Measurements from ENCODE around the gene KRT32. TPM values are rescaled to one million over a fixed set of nuclear protein-coding genes. Genes with fewer than 3 reads are reported as not detected.

The KRT32 gene
- total RNA-seq, 1 donor from 2014 or later, result not detected

GRCh38 chr17:41468346-41468745, 1.2 kb upstream of the KRT32 start:
- no peak overlapping the region for H3K4me3 Mint-ChIP-seq (ENCODE audit: unreplicated experiment)
- TF ChIP-seq CTCF (IDR thresholded peaks at IDR 0.05), result no peak
- H3K36me3 Mint-ChIP-seq (ENCODE audit: low read depth), result peaks cover 10% of the 10 kb centered on the region
- no peak overlapping the region for H3K27ac Mint-ChIP-seq (ENCODE audit: unreplicated experiment)
- DNase-seq (ENCODE audit: low spot score), result no peak
- H3K9me3 Mint-ChIP-seq (ENCODE audit: low read depth), result peaks cover 29% of the 10 kb centered on the region
- H3K4me1 Mint-ChIP-seq (ENCODE audit: low read depth), result peaks cover 13% of the 10 kb centered on the region
- peaks cover 2% of the 10 kb centered on the region for H3K27me3 Mint-ChIP-seq (ENCODE audit: low read depth)

- Mint-ChIP-seq H3K4me1 (ENCODE audit: low read depth) (peaks cover 13% of the 10 kb centered on the region), H3K4me3 (ENCODE audit: unreplicated experiment) (no peak overlapping the region), H3K27ac (ENCODE audit: unreplicated experiment) (no peak overlapping the region), H3K27me3 (ENCODE audit: low read depth) (no peaks in the 10 kb centered on the region), H3K9me3 (ENCODE audit: low read depth) (peaks cover 29% of the 10 kb centered on the region), H3K36me3 (ENCODE audit: low read depth) (peaks cover 10% of the 10 kb centered on the region)
- DNase-seq (ENCODE audit: low spot score), result no peak
- TF ChIP-seq CTCF (IDR thresholded peaks at IDR 0.05), result no peak
Observed at GRCh38 chr17:41467561-41467960, 375 bp upstream of the KRT32 start.

GRCh38 chr17:41464682-41465081, 2.5 kb downstream of the KRT32 start:
- Mint-ChIP-seq H3K27me3 (ENCODE audit: low read depth) (peaks cover 9% of the 10 kb centered on the region), H3K4me1 (ENCODE audit: low read depth) (peaks cover 13% of the 10 kb centered on the region), H3K36me3 (ENCODE audit: low read depth) (no peaks in the 10 kb centered on the region), H3K4me3 (ENCODE audit: unreplicated experiment) (no peak overlapping the region), H3K9me3 (ENCODE audit: low read depth) (peaks cover 14% of the 10 kb centered on the region), H3K27ac (ENCODE audit: unreplicated experiment) (peak overlapping the region; percentile 45)
- no peak for DNase-seq (ENCODE audit: low spot score)
- no peak for TF ChIP-seq CTCF (IDR thresholded peaks at IDR 0.05)

GRCh38 chr17:41464173-41464572, 3.0 kb downstream of the KRT32 start:
- DNase-seq (ENCODE audit: low spot score), result no peak
- TF ChIP-seq CTCF (IDR thresholded peaks at IDR 0.05), result no peak
- Mint-ChIP-seq H3K9me3 (ENCODE audit: low read depth) (peaks cover 11% of the 10 kb centered on the region), H3K4me1 (ENCODE audit: low read depth) (peaks cover 13% of the 10 kb centered on the region), H3K27ac (ENCODE audit: unreplicated experiment) (no peak overlapping the region), H3K36me3 (ENCODE audit: low read depth) (no peaks in the 10 kb centered on the region), H3K4me3 (ENCODE audit: unreplicated experiment) (no peak overlapping the region), H3K27me3 (ENCODE audit: low read depth) (peaks cover 10% of the 10 kb centered on the region)

- peaks cover 13% of the 10 kb centered on the region for H3K4me1 Mint-ChIP-seq (ENCODE audit: low read depth)
- DNase-seq (ENCODE audit: low spot score), result no peak
- TF ChIP-seq CTCF (IDR thresholded peaks at IDR 0.05), result no peak
- peaks cover 11% of the 10 kb centered on the region for H3K9me3 Mint-ChIP-seq (ENCODE audit: low read depth)
- H3K27ac Mint-ChIP-seq (ENCODE audit: unreplicated experiment), result no peak overlapping the region
- H3K27me3 Mint-ChIP-seq (ENCODE audit: low read depth), result peaks cover 10% of the 10 kb centered on the region
- no peaks in the 10 kb centered on the region for H3K36me3 Mint-ChIP-seq (ENCODE audit: low read depth)
- no peak overlapping the region for H3K4me3 Mint-ChIP-seq (ENCODE audit: unreplicated experiment)
Observed at GRCh38 chr17:41463746-41464145, 3.4 kb downstream of the KRT32 start.

Data from chondrocyte (in vitro differentiated cells).